Ishikawa (cell line): ENCODE data around the gene TRUB2.

Source experiments
- CEBPB ChIP-seq: IDR thresholded peaks from 2 replicates; pipeline ENCODE4 v1.6.1; 2012
- CREB1 ChIP-seq: IDR thresholded peaks from 2 replicates; pipeline ENCODE4 v1.6.1; 2012; ENCODE audit warnings: low read depth
- EGR1 ChIP-seq: IDR thresholded peaks from 2 replicates; pipeline ENCODE4 v1.6.1; 2012
- EP300 ChIP-seq: IDR thresholded peaks from 2 replicates; pipeline ENCODE4 v1.6.1; 2012; ENCODE audit warnings: borderline replicate concordance
- FOXM1 ChIP-seq: IDR thresholded peaks from 2 replicates; pipeline ENCODE4 v1.6.1; 2012; ENCODE audit warnings: low read depth, borderline replicate concordance
- NFIC ChIP-seq: IDR thresholded peaks from 2 replicates; pipeline ENCODE4 v1.6.1; 2012
- RAD21 ChIP-seq: IDR thresholded peaks from 2 replicates; pipeline ENCODE4 v1.6.1; 2012; ENCODE audit warnings: low read depth
- TAF1 ChIP-seq: IDR thresholded peaks from 2 replicates; pipeline ENCODE4 v1.6.1; 2012; ENCODE audit warnings: low read depth, mild to moderate bottlenecking
- TCF12 ChIP-seq: IDR thresholded peaks from 2 replicates; pipeline ENCODE4 v1.6.1; 2012; ENCODE audit warnings: low read depth
- TEAD4 ChIP-seq: IDR thresholded peaks from 2 replicates; pipeline ENCODE4 v1.6.1; 2012
- USF1 ChIP-seq: IDR thresholded peaks from 2 replicates; pipeline ENCODE4 v1.6.1; 2012
- YY1 ChIP-seq: IDR thresholded peaks from 2 replicates; pipeline ENCODE4 v1.6.1; 2012; ENCODE audit warnings: low read depth
- ZBTB7A ChIP-seq: IDR thresholded peaks from 2 replicates; pipeline ENCODE4 v1.6.1; 2012; ENCODE audit warnings: low read depth
- TF ChIP-seq, protein P1 (sequence below): IDR thresholded peaks from 2 replicates; pipeline ENCODE4 v1.6.1; 2012
- TF ChIP-seq, protein P2 (sequence below): IDR thresholded peaks from 2 replicates; pipeline ENCODE4 v1.6.1; 2012; ENCODE audit warnings: low read depth, mild to moderate bottlenecking

Gene TRUB2

GRCh38 chr9:128361296-128361985 is 39.2 kb upstream of the TRUB2 start:
- TF ChIP-seq, protein P1, sequence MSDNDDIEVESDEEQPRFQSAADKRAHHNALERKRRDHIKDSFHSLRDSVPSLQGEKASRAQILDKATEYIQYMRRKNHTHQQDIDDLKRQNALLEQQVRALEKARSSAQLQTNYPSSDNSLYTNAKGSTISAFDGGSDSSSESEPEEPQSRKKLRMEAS: no peak
- TF ChIP-seq CEBPB (no peak), YY1 (no peak), USF1 (no peak), TCF12 (no peak), RAD21 (no peak), EP300 (no peak)

- TF ChIP-seq ZBTB7A (no peak), YY1 (no peak), USF1 (no peak), RAD21 (no peak), TEAD4 (no peak), CREB1 (no peak), CEBPB (no peak), FOXM1 (no peak), NFIC (no peak), EGR1 (no peak), TAF1 (no peak), TCF12 (no peak), EP300 (no peak)
- TF ChIP-seq, protein P1: no peak
- TF ChIP-seq, protein P2, sequence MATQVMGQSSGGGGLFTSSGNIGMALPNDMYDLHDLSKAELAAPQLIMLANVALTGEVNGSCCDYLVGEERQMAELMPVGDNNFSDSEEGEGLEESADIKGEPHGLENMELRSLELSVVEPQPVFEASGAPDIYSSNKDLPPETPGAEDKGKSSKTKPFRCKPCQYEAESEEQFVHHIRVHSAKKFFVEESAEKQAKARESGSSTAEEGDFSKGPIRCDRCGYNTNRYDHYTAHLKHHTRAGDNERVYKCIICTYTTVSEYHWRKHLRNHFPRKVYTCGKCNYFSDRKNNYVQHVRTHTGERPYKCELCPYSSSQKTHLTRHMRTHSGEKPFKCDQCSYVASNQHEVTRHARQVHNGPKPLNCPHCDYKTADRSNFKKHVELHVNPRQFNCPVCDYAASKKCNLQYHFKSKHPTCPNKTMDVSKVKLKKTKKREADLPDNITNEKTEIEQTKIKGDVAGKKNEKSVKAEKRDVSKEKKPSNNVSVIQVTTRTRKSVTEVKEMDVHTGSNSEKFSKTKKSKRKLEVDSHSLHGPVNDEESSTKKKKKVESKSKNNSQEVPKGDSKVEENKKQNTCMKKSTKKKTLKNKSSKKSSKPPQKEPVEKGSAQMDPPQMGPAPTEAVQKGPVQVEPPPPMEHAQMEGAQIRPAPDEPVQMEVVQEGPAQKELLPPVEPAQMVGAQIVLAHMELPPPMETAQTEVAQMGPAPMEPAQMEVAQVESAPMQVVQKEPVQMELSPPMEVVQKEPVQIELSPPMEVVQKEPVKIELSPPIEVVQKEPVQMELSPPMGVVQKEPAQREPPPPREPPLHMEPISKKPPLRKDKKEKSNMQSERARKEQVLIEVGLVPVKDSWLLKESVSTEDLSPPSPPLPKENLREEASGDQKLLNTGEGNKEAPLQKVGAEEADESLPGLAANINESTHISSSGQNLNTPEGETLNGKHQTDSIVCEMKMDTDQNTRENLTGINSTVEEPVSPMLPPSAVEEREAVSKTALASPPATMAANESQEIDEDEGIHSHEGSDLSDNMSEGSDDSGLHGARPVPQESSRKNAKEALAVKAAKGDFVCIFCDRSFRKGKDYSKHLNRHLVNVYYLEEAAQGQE: no peak
Measured at GRCh38 chr9:128360826-128361225, 38.6 kb upstream of the TRUB2 start.

- TF ChIP-seq TEAD4: no peak
Measured at GRCh38 chr9:128358861-128359260, 36.6 kb upstream of the TRUB2 start.

DNA sequence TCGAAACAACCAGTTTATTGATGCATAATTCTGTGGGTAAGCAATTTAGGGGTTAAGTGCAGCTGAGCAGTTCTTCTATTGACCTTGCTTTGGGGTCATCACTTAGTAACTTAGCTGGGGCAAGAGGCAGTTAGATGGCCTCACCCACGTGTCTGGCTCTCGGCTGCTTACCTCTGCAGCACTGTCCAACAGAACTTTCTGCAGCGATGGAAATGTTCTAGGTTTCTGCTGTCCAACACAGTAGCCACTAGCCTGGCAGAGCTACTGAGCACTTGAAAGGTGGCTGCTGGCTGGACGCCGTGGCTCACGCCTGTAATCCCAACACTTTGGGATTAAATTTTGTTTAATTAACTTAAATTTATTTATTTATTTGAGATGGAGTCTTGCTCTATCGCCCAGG is 35.8 kb upstream of the TRUB2 start:
- no peak for TF ChIP-seq ZBTB7A
- TF ChIP-seq USF1: no peak
- TF ChIP-seq CREB1: no peak

- TF ChIP-seq CEBPB: no peak
- no peak for TF ChIP-seq EGR1
- no peak for TF ChIP-seq TAF1
- TF ChIP-seq EP300: no peak
- no peak for TF ChIP-seq USF1
- TF ChIP-seq ZBTB7A: no peak
- no peak for TF ChIP-seq NFIC
- TF ChIP-seq RAD21: no peak
Measured at GRCh38 chr9:128355451-128355850, 33.2 kb upstream of the TRUB2 start.

DNA sequence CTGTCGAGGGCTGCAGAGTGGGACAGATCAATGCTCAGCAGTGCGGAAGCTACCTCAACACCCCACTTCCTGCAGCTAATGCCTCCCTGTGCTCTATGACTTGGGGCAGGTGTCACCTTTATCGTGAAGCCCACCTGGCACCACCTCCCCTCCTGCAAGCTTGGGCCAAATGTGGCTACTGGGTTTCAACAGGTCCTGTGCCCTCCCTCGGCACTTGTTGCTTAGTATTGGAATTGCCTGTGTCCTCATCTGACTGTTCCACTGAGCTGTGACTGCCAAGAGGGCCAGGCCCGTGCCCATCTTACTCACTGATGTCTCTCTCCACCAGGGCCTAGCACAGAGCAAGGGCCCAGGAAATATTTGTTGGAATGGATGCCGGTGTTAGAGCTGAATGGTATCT is 27.5 kb upstream of the TRUB2 start:
- TF ChIP-seq, protein P1: no peak
- no peak for TF ChIP-seq NFIC
- no peak for TF ChIP-seq TCF12
- TF ChIP-seq TEAD4: no peak
- no peak for TF ChIP-seq USF1
- TF ChIP-seq YY1: no peak
- no peak for TF ChIP-seq FOXM1
- TF ChIP-seq CEBPB: no peak
- no peak for TF ChIP-seq RAD21
- TF ChIP-seq CREB1: no peak
- no peak for TF ChIP-seq ZBTB7A
- TF ChIP-seq EP300: no peak
- TF ChIP-seq, protein P2: no peak
- TF ChIP-seq EGR1: no peak
- no peak for TF ChIP-seq TAF1
